ENCODE results near the gene DLG5.

GRCh38 chr10:77975086-77975666, 48.6 kb upstream of the DLG5 start:
- no peak for TF ChIP-seq POLR2A (IDR thresholded peaks at IDR 0.05; ENCODE audit: low read length)
- TF ChIP-seq GATA1 (IDR thresholded peaks at IDR 0.05; ENCODE audit: low read depth, low read length): no peak

Measured in erythroblast (primary cell).